HG03521 (cell line): ENCODE measurements around the gene GALNT17.

Experiments
- ATAC-seq: cut with Tn5 transposase; IDR thresholded peaks from one replicate; pipeline ENCODE4 v1.9.1; 2021; ENCODE audit warnings: mild to moderate bottlenecking, moderate library complexity; ENCODE audit not compliant: unreplicated experiment

GALNT17 gene

GRCh38 chr7:71272509-71273490 lies 140.9 kb downstream of the GALNT17 start:
- ATAC-seq = no peak

GRCh38 chr7:71278257-71278656 lies 146.3 kb downstream of the GALNT17 start:
- ATAC-seq = no peak

GRCh38 chr7:71281261-71281660 lies 149.3 kb downstream of the GALNT17 start:
- no peak for ATAC-seq

- ATAC-seq = no peak
Measured at GRCh38 chr7:71283802-71284201, 151.9 kb downstream of the GALNT17 start.

DNA sequence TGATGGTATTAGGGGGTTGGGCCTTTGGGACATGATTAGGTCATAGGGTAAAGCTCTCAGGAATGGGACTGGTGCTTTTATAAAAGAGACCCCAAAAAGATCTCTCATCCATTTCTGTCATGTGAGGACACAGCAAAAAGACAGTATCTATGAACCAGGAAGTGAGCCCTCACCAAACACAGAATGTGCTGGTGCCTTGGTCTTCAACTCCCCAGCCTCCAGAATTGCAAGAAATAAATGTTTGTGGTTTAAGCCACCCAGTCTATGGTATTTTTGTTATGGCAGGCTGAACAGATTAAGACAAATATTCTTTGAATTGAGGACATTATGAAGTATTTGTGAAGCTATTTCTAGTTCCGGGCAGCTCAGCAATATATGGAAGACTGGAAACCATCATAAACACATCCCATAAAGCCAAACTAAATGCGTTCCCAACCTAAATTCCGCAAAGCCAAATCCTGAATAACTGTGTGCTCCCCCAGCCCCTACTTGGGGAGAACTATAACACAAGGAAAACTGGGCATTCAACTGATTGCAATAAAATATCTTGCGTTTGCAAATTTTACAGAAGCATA lies 153.7 kb downstream of the GALNT17 start:
- ATAC-seq = no peak

- no peak for ATAC-seq
Measured at GRCh38 chr7:71286336-71286735, 154.4 kb downstream of the GALNT17 start.

DNA sequence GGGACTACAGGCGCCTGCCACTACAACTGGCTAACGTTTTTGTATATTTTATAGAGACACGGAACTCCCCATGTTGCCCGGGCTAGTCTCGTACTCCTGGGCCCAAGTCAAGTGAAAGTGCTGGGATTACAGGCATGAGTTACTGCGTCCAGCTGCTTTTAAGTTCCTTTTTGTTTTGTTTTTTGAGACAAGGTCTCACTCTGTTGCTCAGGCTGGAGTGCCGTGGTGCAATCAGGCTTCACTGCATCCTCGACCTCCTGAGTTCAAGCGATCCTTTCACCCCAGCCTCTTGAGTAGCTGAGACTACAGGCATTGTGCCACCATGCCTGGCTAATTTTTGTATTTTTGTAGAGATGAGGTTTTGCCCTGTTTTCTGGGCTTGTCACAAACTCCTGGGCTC lies 155.0 kb downstream of the GALNT17 start:
- ATAC-seq = no peak

GRCh38 chr7:71290452-71290851 lies 158.5 kb downstream of the GALNT17 start:
- no peak for ATAC-seq

- ATAC-seq = no peak
Measured at GRCh38 chr7:71298378-71298777, 166.4 kb downstream of the GALNT17 start.

- ATAC-seq = no peak
Measured at GRCh38 chr7:71300086-71300485, 168.1 kb downstream of the GALNT17 start.

DNA sequence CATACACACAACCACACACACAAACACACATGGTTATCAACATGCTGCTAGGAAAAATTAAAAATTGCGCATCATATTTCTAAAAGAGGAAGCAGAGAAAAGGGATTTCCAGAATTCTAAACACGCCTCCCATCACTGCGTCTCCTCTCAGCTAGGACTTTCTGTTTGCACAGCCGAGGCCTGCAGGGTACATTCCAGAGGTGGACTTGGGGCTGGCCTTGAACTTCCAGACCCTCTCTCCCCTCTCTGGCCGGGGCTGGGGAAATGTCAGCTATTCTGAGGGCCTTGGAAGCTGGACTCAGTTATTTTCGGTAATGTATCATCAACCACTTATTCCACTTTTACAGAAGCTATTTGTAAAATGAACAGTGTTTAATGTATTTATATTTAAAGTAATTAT lies 168.7 kb downstream of the GALNT17 start:
- no peak for ATAC-seq

DNA sequence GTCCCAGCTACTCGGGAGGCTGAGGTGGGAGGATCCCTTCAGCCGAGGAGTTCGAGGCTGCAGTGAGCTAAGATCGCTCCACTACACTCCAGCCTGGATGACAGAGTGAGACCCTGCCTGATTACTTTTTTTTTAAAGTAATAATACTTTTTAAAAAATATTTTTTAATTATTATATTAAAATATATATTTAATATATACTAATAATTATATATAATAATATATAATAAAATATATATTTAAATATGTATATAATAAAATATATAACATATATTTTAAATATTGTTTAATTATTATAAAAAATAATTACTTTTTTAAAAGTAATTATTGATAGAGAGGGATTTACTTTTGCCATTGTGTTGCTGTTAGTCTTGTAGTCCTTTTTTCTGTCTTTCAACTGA lies 169.2 kb downstream of the GALNT17 start:
- ATAC-seq = no peak

- ATAC-seq = no peak
Measured at GRCh38 chr7:71303566-71303965, 171.6 kb downstream of the GALNT17 start.

DNA sequence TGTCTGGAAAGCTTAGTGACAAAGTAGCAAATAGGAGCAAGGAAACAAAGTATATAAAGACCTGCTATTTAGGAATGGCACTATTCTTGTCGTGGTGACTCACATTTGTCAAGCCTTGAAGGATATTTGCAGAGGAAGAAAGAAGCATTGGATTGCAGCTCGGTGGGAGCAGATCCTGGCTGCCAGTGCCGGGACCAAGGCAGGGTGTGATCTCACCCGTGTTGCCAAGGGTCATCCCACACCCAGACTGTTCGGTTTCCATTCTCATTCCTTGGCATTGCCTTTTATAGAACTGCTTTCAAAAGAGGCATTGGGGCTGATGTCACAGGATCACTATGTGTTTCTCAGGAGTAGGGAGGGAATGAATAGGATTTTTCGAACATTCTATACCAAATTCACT lies 176.2 kb downstream of the GALNT17 start:
- no peak for ATAC-seq

DNA sequence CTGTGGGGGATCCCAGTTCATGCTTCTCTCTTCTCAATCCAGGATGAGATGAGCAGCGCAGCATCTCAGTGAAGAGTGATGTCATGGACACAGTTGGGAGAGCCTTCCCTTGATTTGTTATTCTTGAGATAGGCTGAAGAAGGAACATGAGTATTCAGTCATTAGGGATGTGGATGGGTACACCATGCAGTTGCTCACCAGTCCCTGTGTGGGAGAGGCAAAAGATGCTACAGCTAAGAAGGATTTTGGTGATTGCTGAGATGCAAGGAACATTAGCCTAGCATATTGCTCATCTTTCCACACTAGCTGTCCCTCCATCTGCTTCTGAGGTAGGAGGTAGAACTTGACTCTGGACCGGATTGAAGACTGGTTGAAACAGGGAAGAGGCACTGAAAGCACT lies 179.6 kb downstream of the GALNT17 start:
- no peak for ATAC-seq

GRCh38 chr7:71312755-71313490 lies 181.0 kb downstream of the GALNT17 start:
- no peak for ATAC-seq

DNA sequence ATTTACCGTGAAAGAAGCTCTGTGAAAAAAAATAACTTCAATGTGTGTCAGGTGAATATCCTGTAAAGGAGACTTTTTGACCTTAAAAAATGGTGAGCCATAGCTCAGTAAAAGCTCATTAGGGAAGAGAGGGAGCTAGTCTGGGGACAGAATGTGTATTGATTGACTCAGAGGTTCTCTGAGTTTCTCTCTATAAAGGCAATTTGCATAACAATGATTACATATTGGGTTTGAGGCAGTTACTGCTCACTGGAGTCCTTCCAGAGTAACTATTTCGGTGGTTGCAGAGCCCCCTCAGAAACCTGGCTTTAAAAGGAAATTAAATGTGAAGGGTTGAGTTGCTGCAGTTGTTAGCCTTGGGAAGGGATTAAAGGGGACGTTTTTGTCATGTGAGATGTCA lies 181.6 kb downstream of the GALNT17 start:
- no peak for ATAC-seq

DNA sequence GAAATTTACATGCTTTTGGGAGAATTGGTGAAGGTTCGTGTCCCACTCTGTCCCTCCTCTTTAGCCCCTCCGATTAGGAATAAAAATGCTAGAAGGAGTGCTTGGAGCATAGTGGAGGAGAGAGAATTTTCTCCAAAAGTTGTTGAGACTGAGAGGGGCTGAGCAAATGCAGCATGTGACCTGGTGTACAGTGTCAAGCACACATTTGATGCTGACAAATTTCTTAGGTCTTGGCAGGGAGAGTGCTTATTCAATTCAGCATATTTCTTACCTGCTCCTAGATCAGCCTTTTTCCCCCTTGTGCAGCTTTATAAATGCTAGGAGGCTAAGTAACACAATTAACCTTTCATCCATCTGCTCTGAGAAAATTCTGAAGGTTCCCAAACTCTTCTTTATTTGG lies 189.0 kb downstream of the GALNT17 start:
- no peak for ATAC-seq

DNA sequence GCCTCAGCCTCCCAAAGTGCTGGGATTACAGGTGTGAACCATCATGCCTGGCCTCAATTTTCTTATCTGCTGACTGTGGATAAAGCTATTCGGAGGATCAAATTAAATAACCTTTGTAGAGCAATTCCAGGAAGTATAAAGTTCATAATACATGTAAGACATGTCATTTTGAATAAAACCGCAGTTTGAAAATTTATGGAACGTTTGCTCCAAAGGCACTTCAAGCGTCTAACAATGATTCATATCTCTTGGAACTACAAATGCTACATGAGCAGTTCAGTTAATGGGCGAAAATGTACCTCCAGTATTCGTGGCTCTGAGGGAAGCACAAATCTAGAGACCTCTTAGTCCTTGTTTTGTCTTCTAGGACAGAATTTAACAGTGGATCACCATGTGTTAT lies 190.3 kb downstream of the GALNT17 start:
- ATAC-seq = no peak

DNA sequence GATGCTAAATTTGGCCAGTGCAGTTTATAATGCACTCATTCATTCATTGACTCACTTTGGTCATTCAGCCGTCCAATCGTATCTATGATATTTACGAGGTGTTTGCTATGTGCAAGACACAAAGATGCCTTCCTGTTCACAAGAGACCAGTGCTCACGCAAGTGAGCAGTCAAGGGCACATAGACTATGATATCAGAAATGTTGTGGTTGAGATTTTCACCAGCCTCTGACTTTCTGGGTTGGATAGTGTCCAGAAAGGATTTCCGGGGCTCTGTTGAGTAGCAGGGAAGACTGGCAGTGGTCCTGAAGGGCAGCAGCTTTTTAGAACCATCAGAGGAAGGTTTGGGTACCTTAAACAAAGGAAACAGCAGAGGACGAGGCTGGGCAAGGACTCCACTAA lies 191.8 kb downstream of the GALNT17 start:
- no peak for ATAC-seq

- no peak for ATAC-seq
Measured at GRCh38 chr7:71325151-71325550, 193.2 kb downstream of the GALNT17 start.

DNA sequence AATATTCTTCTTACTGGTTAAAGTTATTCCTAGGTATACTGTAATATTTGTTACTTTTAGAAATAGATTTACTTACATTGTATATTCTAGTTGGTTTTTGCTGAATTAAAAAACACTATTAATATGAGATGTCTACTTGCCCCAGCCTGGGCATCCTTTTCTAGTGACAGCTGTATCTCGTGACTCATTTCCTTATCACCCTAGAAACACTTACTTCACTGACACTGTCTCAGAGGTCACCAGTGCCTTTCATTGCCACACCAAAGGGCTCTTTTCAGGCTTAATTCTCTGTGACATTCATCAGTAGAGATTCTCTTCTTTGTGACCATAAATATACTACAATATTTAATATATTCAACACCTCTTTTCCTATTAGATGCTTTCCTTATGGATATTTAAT lies 194.7 kb downstream of the GALNT17 start:
- no peak for ATAC-seq
